ENCODE measurements around the gene PARN. TPM values are rescaled to one million over a fixed set of nuclear protein-coding genes. Genes with fewer than 3 reads are reported as not detected.

Gene PARN
- total and polyA plus RNA-seq, 9 of the 15 experiments (the other 6 are each of a cell fraction or from before 2014, with no cell fraction given), result 9.6 to 51.3 (median 40.4) TPM

DNA sequence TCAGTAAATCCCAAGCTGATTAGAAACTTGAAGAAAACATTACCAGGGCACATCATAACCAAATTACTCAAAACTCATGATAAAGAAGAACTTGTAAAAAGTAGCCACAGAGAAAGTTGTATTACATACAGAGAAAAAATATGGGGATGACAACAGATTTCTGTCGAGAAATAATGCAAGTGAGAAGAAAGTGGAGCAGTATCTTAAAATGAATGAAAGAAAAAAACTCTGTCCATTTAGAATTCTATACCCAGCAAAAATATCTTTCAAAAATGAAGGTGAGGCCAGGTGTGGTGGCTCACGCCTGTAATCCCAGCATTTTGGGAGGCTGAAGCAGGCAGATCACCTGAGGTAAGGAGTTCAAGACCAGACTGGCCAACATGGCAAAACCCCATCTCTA, 165.9 kb downstream of the PARN start (continued):
- TF ChIP-seq, protein P1, sequence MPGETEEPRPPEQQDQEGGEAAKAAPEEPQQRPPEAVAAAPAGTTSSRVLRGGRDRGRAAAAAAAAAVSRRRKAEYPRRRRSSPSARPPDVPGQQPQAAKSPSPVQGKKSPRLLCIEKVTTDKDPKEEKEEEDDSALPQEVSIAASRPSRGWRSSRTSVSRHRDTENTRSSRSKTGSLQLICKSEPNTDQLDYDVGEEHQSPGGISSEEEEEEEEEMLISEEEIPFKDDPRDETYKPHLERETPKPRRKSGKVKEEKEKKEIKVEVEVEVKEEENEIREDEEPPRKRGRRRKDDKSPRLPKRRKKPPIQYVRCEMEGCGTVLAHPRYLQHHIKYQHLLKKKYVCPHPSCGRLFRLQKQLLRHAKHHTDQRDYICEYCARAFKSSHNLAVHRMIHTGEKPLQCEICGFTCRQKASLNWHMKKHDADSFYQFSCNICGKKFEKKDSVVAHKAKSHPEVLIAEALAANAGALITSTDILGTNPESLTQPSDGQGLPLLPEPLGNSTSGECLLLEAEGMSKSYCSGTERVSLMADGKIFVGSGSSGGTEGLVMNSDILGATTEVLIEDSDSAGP (CRISPR knock-in tag; IDR thresholded peaks at IDR 0.05), result no peak
- TF ChIP-seq PHTF2 (CRISPR knock-in tag; IDR thresholded peaks at IDR 0.05) (no peak), XRCC3 (IDR thresholded peaks at IDR 0.05) (0 out of 2 replicates have a peak, but pooled peaks have one; percentile 44), CBX3 (IDR thresholded peaks at IDR 0.05; ENCODE audit: borderline replicate concordance in 1 of 2, low read length in 2 of 2) (peak in 1 of 2 experiments; percentile 90; a peak in 2 of 3 replicates), TRIM28 (IDR thresholded peaks at IDR 0.05) (peak; percentile 94), YBX1 (IDR thresholded peaks at IDR 0.05) (no peak)
- TF ChIP-seq, protein P2, sequence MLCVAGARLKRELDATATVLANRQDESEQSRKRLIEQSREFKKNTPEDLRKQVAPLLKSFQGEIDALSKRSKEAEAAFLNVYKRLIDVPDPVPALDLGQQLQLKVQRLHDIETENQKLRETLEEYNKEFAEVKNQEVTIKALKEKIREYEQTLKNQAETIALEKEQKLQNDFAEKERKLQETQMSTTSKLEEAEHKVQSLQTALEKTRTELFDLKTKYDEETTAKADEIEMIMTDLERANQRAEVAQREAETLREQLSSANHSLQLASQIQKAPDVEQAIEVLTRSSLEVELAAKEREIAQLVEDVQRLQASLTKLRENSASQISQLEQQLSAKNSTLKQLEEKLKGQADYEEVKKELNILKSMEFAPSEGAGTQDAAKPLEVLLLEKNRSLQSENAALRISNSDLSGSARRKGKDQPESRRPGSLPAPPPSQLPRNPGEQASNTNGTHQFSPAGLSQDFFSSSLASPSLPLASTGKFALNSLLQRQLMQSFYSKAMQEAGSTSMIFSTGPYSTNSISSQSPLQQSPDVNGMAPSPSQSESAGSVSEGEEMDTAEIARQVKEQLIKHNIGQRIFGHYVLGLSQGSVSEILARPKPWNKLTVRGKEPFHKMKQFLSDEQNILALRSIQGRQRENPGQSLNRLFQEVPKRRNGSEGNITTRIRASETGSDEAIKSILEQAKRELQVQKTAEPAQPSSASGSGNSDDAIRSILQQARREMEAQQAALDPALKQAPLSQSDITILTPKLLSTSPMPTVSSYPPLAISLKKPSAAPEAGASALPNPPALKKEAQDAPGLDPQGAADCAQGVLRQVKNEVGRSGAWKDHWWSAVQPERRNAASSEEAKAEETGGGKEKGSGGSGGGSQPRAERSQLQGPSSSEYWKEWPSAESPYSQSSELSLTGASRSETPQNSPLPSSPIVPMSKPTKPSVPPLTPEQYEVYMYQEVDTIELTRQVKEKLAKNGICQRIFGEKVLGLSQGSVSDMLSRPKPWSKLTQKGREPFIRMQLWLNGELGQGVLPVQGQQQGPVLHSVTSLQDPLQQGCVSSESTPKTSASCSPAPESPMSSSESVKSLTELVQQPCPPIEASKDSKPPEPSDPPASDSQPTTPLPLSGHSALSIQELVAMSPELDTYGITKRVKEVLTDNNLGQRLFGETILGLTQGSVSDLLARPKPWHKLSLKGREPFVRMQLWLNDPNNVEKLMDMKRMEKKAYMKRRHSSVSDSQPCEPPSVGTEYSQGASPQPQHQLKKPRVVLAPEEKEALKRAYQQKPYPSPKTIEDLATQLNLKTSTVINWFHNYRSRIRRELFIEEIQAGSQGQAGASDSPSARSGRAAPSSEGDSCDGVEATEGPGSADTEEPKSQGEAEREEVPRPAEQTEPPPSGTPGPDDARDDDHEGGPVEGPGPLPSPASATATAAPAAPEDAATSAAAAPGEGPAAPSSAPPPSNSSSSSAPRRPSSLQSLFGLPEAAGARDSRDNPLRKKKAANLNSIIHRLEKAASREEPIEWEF (CRISPR knock-in tag; IDR thresholded peaks at IDR 0.05), result no peak
- TF ChIP-seq, protein P3, sequence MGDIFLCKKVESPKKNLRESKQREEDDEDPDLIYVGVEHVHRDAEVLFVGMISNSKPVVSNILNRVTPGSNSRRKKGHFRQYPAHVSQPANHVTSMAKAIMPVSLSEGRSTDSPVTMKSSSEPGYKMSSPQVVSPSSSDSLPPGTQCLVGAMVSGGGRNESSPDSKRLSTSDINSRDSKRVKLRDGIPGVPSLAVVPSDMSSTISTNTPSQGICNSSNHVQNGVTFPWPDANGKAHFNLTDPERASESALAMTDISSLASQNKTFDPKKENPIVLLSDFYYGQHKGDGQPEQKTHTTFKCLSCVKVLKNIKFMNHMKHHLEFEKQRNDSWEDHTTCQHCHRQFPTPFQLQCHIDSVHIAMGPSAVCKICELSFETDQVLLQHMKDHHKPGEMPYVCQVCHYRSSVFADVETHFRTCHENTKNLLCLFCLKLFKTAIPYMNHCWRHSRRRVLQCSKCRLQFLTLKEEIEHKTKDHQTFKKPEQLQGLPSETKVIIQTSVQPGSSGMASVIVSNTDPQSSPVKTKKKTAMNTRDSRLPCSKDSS (IDR thresholded peaks at IDR 0.05; ENCODE audit: low read depth, partially characterized antibody), result peak; percentile 64

All from K562 (cell line).